Measurements from ENCODE around the gene CTRB1.

Gene CTRB1

DNA sequence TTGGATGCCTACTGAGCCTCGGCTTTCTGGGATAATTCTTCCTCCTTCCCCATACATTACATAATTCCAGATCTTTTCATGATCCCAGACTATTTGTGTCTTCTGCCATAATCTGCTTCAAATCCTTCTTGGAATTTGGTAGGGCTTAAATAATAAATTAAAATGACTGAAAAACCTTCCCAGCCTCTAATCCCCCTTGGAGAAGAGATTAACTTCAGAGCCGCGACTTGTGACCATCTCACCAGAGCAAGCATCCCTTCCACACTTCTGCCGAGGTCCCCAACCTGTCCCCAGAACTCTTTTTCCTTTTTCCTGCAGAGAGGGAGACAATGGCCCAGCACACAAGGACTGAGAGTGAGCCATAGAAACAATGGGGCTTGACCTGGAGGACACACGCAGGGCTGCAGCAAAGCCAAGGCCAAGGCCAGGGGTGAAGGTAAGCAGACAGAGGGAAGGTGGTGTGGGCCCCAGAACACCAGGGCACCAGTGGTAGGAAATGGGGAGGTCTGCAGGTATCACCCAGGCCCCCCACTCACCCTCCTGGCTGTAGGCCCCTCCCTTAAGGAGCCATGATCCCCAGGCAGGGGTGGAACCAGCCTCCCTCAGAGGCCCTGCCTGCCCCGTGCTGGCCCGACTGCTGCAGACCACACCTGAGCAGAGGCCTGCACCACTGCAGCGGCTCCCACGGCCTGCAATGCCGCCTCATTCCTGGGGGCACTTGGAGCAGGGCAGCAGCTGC, 42.2 kb downstream of the CTRB1 start:
- no peaks in the 10 kb centered on the region for H3K36me3 ChIP-seq (ENCODE audit: control insufficient read depth in 2 of 2, insufficient read depth in 2 of 2, low read length in 2 of 2)
- peaks cover 79% of the 10 kb centered on the region for H3K4me1 ChIP-seq (ENCODE audit: control insufficient read depth, insufficient read depth, low read length)
- no peaks in the 10 kb centered on the region for H3K27me3 ChIP-seq (ENCODE audit: control insufficient read depth in 1 of 2, insufficient read depth in 2 of 2, low read length in 2 of 2)
- H3K27ac ChIP-seq (ENCODE audit: low read length), result no peak overlapping the region
- H3K9ac ChIP-seq (ENCODE audit: low read length in 2 of 2), result no peak overlapping the region
- no peak overlapping the region for H3K4me3 ChIP-seq (ENCODE audit: low read length in 2 of 2)
- H3K9me3 ChIP-seq (ENCODE audit: control insufficient read depth in 2 of 2, low read length in 2 of 2), result no peaks in the 10 kb centered on the region

- Histone ChIP-seq H3K4me1 (ENCODE audit: control insufficient read depth, insufficient read depth, low read length) (peaks cover 78% of the 10 kb centered on the region), H3K36me3 (ENCODE audit: control insufficient read depth in 2 of 2, insufficient read depth in 2 of 2, low read length in 2 of 2) (no peaks in the 10 kb centered on the region), H3K4me3 (ENCODE audit: low read length in 2 of 2) (peak overlapping the region in 1 of 2 donors; percentile 22), H3K9ac (ENCODE audit: low read length in 2 of 2) (no peak overlapping the region), H3K27me3 (ENCODE audit: control insufficient read depth in 1 of 2, insufficient read depth in 2 of 2, low read length in 2 of 2) (no peaks in the 10 kb centered on the region), H3K27ac (ENCODE audit: low read length) (no peak overlapping the region), H3K9me3 (ENCODE audit: control insufficient read depth in 2 of 2, low read length in 2 of 2) (no peaks in the 10 kb centered on the region)
These were observed 42.8 kb downstream of the CTRB1 start for GRCh38 chr16:75261590-75262078.

GRCh38 chr16:75262104-75262799, 43.5 kb downstream of the CTRB1 start:
- no peaks in the 10 kb centered on the region for H3K9me3 ChIP-seq (ENCODE audit: control insufficient read depth in 2 of 2, low read length in 2 of 2)
- H3K27ac ChIP-seq (ENCODE audit: low read length), result no peak overlapping the region
- H3K36me3 ChIP-seq (ENCODE audit: control insufficient read depth in 2 of 2, insufficient read depth in 2 of 2, low read length in 2 of 2), result no peaks in the 10 kb centered on the region
- peaks cover 72% of the 10 kb centered on the region for H3K4me1 ChIP-seq (ENCODE audit: control insufficient read depth, insufficient read depth, low read length)
- peak overlapping the region in 1 of 2 donors; percentile 89 for H3K4me3 ChIP-seq (ENCODE audit: low read length in 2 of 2)
- H3K27me3 ChIP-seq (ENCODE audit: control insufficient read depth in 1 of 2, insufficient read depth in 2 of 2, low read length in 2 of 2), result no peaks in the 10 kb centered on the region
- no peak overlapping the region for H3K9ac ChIP-seq (ENCODE audit: low read length in 2 of 2)

GRCh38 chr16:75262800-75263127, 44.0 kb downstream of the CTRB1 start:
- Histone ChIP-seq H3K27ac (ENCODE audit: low read length) (peak overlapping the region; percentile 85), H3K9me3 (ENCODE audit: control insufficient read depth in 2 of 2, low read length in 2 of 2) (no peaks in the 10 kb centered on the region), H3K4me3 (ENCODE audit: low read length in 2 of 2) (peak overlapping the region; percentile 89 to 90), H3K36me3 (ENCODE audit: control insufficient read depth in 2 of 2, insufficient read depth in 2 of 2, low read length in 2 of 2) (no peaks in the 10 kb centered on the region), H3K4me1 (ENCODE audit: control insufficient read depth, insufficient read depth, low read length) (peaks cover 72% of the 10 kb centered on the region), H3K9ac (ENCODE audit: low read length in 2 of 2) (no peak overlapping the region), H3K27me3 (ENCODE audit: control insufficient read depth in 1 of 2, insufficient read depth in 2 of 2, low read length in 2 of 2) (no peaks in the 10 kb centered on the region)

DNA sequence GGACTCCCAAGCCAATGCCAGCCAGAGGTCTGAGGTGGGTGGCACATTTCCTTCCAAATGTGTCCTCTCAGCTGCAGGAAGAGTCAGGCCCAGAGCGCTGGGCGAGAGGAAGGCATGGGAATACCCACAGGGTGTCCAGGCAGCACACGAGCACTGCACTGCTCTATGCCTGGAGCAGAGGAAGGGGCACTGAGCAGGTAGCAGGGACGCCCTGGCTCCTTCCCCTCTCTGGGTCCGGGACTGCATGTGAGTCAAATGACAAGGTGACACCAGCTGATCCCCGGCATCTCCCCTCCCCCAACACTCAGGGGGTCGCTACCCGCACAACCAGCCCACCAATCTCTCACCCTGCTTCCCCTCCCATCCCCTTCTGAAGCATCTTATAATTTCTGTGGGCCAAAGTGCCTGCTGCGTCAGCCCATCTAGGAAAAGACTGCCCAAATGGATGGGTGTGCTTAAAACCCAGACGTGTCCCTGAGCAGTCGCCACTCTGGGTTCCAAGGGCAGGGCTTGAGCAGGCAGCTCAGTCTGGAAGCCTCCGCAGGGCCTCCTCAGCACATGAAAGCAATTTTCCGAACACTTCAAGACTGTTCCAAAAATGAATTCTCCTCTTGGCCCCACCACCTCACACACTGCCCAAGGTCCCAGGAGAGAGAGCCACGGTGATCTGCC, 44.6 kb downstream of the CTRB1 start:
- no peaks in the 10 kb centered on the region for H3K36me3 ChIP-seq (ENCODE audit: control insufficient read depth in 2 of 2, insufficient read depth in 2 of 2, low read length in 2 of 2)
- H3K27me3 ChIP-seq (ENCODE audit: control insufficient read depth in 1 of 2, insufficient read depth in 2 of 2, low read length in 2 of 2), result no peaks in the 10 kb centered on the region
- peak overlapping the region; percentile 85 for H3K27ac ChIP-seq (ENCODE audit: low read length)
- peak overlapping the region; percentile 36 to 99 for H3K9ac ChIP-seq (ENCODE audit: low read length in 2 of 2)
- H3K4me1 ChIP-seq (ENCODE audit: control insufficient read depth, insufficient read depth, low read length), result peaks cover 67% of the 10 kb centered on the region
- no peaks in the 10 kb centered on the region for H3K9me3 ChIP-seq (ENCODE audit: control insufficient read depth in 2 of 2, low read length in 2 of 2)
- peak overlapping the region; percentile 89 to 90 for H3K4me3 ChIP-seq (ENCODE audit: low read length in 2 of 2)

GRCh38 chr16:75263963-75264445, 45.2 kb downstream of the CTRB1 start:
- no peaks in the 10 kb centered on the region for H3K36me3 ChIP-seq (ENCODE audit: control insufficient read depth in 2 of 2, insufficient read depth in 2 of 2, low read length in 2 of 2)
- no peaks in the 10 kb centered on the region for H3K27me3 ChIP-seq (ENCODE audit: control insufficient read depth in 1 of 2, insufficient read depth in 2 of 2, low read length in 2 of 2)
- H3K4me3 ChIP-seq (ENCODE audit: low read length in 2 of 2), result peak overlapping the region; percentile 89 to 90
- peak overlapping the region; percentile 87 to 99 for H3K9ac ChIP-seq (ENCODE audit: low read length in 2 of 2)
- no peaks in the 10 kb centered on the region for H3K9me3 ChIP-seq (ENCODE audit: control insufficient read depth in 2 of 2, low read length in 2 of 2)
- H3K27ac ChIP-seq (ENCODE audit: low read length), result peak overlapping the region; percentile 85
- peaks cover 61% of the 10 kb centered on the region for H3K4me1 ChIP-seq (ENCODE audit: control insufficient read depth, insufficient read depth, low read length)

- peaks cover 59% of the 10 kb centered on the region for H3K4me1 ChIP-seq (ENCODE audit: control insufficient read depth, insufficient read depth, low read length)
These were observed 45.7 kb downstream of the CTRB1 start for GRCh38 chr16:75264457-75264998.

DNA sequence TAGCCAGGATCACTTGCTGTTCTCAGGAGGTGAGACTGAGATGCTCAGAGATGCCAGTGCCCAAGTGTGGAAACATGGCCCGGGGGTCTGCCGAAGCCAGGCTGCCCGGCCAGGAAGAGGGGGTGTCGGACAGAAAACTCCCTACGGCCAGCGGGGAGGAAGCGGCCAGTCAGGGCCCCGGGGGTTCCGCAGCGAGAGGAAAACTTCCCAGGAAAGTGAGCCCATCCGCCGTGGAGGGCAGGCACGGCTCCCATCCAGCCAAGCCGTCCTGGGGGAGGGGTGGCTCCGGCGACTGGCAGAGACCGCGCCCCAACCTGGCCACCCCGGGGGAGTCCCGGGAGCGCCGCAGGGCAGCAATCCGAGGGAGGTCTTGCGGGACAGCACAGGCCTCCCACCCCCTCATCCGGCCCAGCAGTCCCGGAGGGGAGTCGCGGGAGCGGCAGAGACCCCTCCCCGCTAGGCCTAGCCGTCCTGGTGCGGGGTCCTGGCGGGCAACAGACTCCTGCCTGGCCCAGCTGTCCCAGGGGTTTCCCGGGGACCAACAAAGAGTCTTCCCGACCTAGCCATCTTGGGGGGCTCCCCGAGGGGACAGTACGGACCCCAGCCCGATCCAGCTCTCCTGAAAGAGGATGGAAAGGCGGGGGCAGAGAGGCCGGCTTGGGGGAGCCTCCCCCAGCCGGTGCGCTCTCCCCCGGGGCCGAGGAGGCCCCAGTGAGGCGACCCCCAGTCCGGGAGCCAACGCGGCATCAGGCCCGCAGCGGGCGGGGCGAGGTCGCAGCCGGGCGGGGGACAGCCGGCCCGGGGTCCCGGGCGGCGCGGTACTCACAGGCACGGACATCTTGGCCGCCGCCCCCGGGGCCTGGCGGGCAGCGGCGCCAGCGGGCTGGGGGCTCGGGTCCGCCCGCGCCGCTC, 46.5 kb downstream of the CTRB1 start:
- Histone ChIP-seq H3K9me3 (ENCODE audit: control insufficient read depth in 2 of 2, low read length in 2 of 2) (no peaks in the 10 kb centered on the region), H3K36me3 (ENCODE audit: control insufficient read depth in 2 of 2, insufficient read depth in 2 of 2, low read length in 2 of 2) (no peaks in the 10 kb centered on the region), H3K4me1 (ENCODE audit: control insufficient read depth, insufficient read depth, low read length) (peaks cover 59% of the 10 kb centered on the region), H3K27ac (ENCODE audit: low read length) (peak overlapping the region; percentile 85), H3K9ac (ENCODE audit: low read length in 2 of 2) (peak overlapping the region; percentile 87 to 99), H3K27me3 (ENCODE audit: control insufficient read depth in 1 of 2, insufficient read depth in 2 of 2, low read length in 2 of 2) (no peaks in the 10 kb centered on the region), H3K4me3 (ENCODE audit: low read length in 2 of 2) (peak overlapping the region; percentile 89 to 90)

More at GRCh38 chr16:75264457-75264998, 45.7 kb downstream of the CTRB1 start:
- Histone ChIP-seq H3K27me3 (ENCODE audit: control insufficient read depth in 1 of 2, insufficient read depth in 2 of 2, low read length in 2 of 2) (no peaks in the 10 kb centered on the region), H3K27ac (ENCODE audit: low read length) (peak overlapping the region; percentile 85), H3K9ac (ENCODE audit: low read length in 2 of 2) (peak overlapping the region; percentile 87 to 99), H3K36me3 (ENCODE audit: control insufficient read depth in 2 of 2, insufficient read depth in 2 of 2, low read length in 2 of 2) (no peaks in the 10 kb centered on the region), H3K4me3 (ENCODE audit: low read length in 2 of 2) (peak overlapping the region; percentile 89 to 90), H3K9me3 (ENCODE audit: control insufficient read depth in 2 of 2, low read length in 2 of 2) (no peaks in the 10 kb centered on the region)

DNA sequence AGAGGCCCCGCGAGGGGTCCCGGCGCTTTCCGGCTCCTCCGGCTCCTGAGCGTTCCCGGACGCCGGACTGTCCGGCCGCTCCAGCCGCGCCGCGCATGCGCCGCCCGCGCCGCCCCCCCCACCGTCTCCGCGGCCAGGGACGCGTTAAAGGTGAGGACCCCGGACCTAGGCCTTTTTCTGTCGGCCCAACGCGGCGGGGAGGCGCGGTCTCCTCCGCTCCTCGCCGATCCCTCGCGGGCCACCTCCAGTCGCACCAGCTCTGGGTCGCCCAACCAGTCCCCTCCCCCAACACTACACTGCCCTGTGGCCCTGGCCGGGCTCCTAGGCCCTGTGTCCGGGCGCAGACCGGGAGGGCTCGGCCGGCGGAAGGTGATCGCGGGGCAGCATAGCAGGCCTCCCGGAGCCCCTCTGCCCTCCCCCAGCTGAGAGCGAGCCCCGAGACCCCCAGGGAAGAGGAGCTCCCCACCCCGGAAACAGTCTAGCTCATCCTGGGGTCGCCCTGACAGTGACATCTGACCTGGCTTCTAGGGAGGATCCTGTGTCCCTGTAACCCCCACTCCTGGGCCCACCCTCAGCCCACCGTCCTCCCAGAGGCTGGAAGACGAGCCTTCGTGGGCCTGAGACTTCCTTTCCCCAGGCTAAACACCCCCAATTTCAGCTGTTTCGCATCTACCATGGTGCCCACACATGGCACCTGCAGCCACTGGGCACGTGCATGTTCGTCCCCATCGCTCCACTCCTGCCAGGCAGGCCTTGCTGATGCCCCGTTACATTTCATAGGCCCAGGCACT, 47.3 kb downstream of the CTRB1 start:
- Histone ChIP-seq H3K9me3 (ENCODE audit: control insufficient read depth in 2 of 2, low read length in 2 of 2) (no peaks in the 10 kb centered on the region), H3K27me3 (ENCODE audit: control insufficient read depth in 1 of 2, insufficient read depth in 2 of 2, low read length in 2 of 2) (no peaks in the 10 kb centered on the region), H3K4me3 (ENCODE audit: low read length in 2 of 2) (peak overlapping the region; percentile 63 to 89), H3K4me1 (ENCODE audit: control insufficient read depth, insufficient read depth, low read length) (peaks cover 54% of the 10 kb centered on the region), H3K9ac (ENCODE audit: low read length in 2 of 2) (peak overlapping the region; percentile 75 to 99), H3K27ac (ENCODE audit: low read length) (peak overlapping the region; percentile 64), H3K36me3 (ENCODE audit: control insufficient read depth in 2 of 2, insufficient read depth in 2 of 2, low read length in 2 of 2) (no peaks in the 10 kb centered on the region)

Measured in stomach smooth muscle (tissue), 2 donors.